Left lung (tissue), 10 donors: Measurements from ENCODE around the gene DGCR8. TPM values are rescaled to one million over a fixed set of nuclear protein-coding genes. Genes with fewer than 3 reads are reported as not detected.

ENCODE experiments used
- ATAC-seq: fragments of 200-7000 bp; cut with Tn5 transposase; one replicate; pipeline ENCODE4 v1.9.1; 2020; ENCODE audit warnings: moderate library complexity
- DNase-seq, 4 donors: peaks; one replicate each; pipeline ENCODE4 v3.0.0-alpha.2; 2013 to 2020
- H3K27ac ChIP-seq, 2 donors: fragments of 200-600 bp; sonication (generic) in 1 of 2; one replicate each; pipeline versions ENCODE4 v1.5.0 to v1.8.0; 2020 to 2021
- H3K27me3 ChIP-seq, 2 donors: fragments of 200-600 bp; sonication (generic) in 1 of 2; one replicate each; pipeline versions ENCODE4 v1.5.0 to v1.8.0; 2020 to 2021
- H3K36me3 ChIP-seq, 2 donors: fragments of 200-600 bp; sonication (generic) in 1 of 2; one replicate each; pipeline versions ENCODE4 v1.5.0 to v1.8.0; 2020 to 2021
- H3K4me1 ChIP-seq, 2 donors: fragments of 200-600 bp; one replicate each; pipeline ENCODE4 v1.8.0; 2021
- H3K4me3 ChIP-seq, 2 donors: fragments of 200-600 bp; sonication (generic) in 1 of 2; one replicate each; pipeline versions ENCODE4 v1.5.0 to v1.8.0; 2020 to 2021; ENCODE audit warnings: mild to moderate bottlenecking in 1 of 2
- H3K9me3 ChIP-seq, 2 donors: fragments of 200-600 bp; sonication (generic) in 1 of 2; one replicate each; pipeline versions ENCODE4 v1.5.0 to v1.8.0; 2020 to 2021
- CTCF ChIP-seq, 2 donors: fragments of 200-600 bp; sonication (generic) in 1 of 2; IDR thresholded peaks; one replicate each; pipeline versions ENCODE4 v1.5.0 to v1.8.0; 2021; ENCODE audit warnings: antibody characterized with exemption in 2 of 2
- intact Hi-C, 2 donors: fragments of 100-400 bp; cut with DNase I; formaldehyde crosslinking; loops; one replicate each; pipeline versions ENCODE4 v1.11.2 to v1.14.2; 2022
- polyA plus RNA-seq, 6 donors: library from polyadenylated mRNA; unstranded; fragments of 120-200 nt; gene quantifications; one replicate each; pipeline ENCODE4 v1.2.1, GENCODE V29; 2013; ENCODE audit not compliant: insufficient read length in 6 of 6
- total RNA-seq, 2 donors: library from RNA; stranded (reverse); fragmentation: NEBNext Ultra II Directional; extraction: Animal tissue kit (Norgen Biotek cat#: 25700); gene quantifications; one replicate each; pipeline ENCODE4 v1.2.1, GENCODE V29; 2021
- donor health status: DM: no; HTN: yes; CAD: no.
- donor health status: DM: no; HTN: no; CAD: no.

The DGCR8 gene
- total and polyA plus RNA-seq, 8 donors, result 28.9 to 63.2 (median 44.5) TPM

DNA sequence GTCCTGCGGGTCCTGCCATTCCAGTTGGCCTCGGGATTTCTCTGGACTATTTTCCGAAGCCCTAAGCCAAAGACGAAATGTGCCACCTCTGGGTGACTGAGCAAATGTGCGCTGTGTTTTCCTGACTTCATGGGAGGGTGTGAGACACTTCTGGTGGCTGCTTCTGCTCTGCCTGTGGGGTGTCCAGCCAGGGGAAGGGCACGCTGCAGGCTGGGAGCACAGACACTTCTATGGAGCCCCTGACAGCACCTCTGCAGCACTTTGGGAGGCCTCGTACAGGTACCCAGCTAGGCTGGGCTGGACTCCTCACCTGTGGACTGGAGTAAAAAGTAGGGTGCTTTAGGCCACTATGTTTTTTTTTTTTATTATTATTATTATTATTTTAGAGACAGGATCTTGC is 41.5 kb upstream of the DGCR8 start:
- ATAC-seq, result no peak
- intact Hi-C loops, result no loop called here
- Histone ChIP-seq H3K27me3 (no peaks in the 10 kb centered on the region), H3K4me3 (no peak overlapping the region), H3K4me1 (no peaks in the 10 kb centered on the region), H3K9me3 (no peaks in the 10 kb centered on the region), H3K36me3 (peaks cover 0 to 86% of the 10 kb centered on the region in 2 donors), H3K27ac (no peak overlapping the region)
- DNase-seq, result no peak
- no peak for TF ChIP-seq CTCF (IDR thresholded peaks at IDR 0.05)

DNA sequence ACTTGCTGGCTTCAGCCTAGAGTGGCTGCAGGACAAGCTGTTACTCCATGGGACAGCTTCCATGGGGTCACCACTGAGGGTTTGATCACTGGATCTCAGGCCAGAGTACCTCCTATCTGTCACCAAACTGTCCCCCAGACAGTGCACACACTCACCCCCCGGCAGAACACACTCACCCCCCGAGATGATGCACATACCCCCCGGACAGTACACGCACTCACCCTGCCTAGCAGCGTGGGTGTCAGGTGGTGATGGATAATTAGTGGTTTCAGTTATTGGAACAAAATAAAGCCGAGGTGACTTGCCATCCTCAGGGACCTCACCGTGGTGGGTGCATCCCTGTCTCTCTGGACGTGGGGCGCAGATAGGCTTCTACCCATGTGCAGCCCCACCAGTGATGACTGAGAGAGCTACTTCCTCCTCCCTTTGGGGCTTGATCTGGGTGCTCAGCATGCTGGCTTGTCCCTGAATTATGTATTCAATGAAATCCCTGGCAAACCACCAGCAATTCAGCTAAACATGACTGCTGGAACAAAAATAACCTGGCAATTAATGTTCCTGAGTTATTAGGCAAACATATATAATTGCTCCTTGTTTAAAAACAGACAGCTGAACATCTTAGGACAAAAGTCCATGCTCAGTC is 40.2 kb upstream of the DGCR8 start:
- intact Hi-C loops, result no loop called here
- no peaks in the 10 kb centered on the region for H3K4me1 ChIP-seq
- DNase-seq, result no peak
- no peaks in the 10 kb centered on the region for H3K27me3 ChIP-seq
- TF ChIP-seq CTCF (IDR thresholded peaks at IDR 0.05), result no peak
- ATAC-seq, result no peak
- no peak overlapping the region for H3K27ac ChIP-seq
- H3K4me3 ChIP-seq, result no peak overlapping the region
- H3K9me3 ChIP-seq, result no peaks in the 10 kb centered on the region
- peaks cover 0 to 90% of the 10 kb centered on the region in 2 donors for H3K36me3 ChIP-seq

DNA sequence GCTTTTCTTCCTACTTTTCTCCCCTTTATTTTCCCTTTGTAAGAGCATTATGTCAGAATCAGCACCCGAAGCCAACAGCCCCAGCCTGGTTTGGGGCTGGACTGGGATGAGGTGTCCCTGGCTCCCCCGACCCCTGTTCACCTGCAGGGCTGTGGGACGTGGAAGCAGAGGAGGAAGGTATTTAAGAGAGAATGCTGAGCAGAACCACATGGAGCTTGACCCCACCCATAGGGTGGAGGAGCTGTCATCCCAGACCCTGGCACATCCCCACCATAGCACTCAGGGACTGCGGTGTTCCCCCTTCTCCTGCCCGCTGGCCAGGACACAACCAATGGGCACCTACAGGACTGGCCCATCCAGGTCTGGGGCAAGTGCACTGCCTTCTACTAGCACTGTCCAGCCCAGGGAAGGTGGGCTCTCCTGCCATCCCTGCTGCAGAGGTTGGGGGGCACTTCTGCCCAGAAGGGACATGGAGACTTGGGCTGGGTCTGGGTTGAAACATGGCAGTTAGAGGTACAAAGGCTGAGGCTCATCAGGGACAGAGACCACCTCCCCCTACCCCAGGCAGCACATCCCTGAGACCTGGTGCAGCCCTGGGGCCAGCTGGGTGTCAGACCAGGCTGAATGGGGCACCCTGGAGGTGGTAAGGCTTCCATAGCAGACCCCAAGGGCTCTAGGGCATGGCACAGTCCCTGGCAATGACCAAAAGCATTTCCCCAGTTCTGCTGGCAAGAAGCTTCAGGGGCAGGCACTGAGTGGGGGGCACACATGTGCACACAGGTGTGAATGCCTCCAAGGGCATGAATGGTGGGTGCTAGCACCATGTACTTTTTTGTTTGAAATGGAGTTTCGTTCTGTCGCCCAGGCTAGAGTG is 39.5 kb upstream of the DGCR8 start:
- Histone ChIP-seq H3K27me3 (no peaks in the 10 kb centered on the region), H3K27ac (no peak overlapping the region), H3K9me3 (no peaks in the 10 kb centered on the region), H3K4me1 (no peaks in the 10 kb centered on the region), H3K36me3 (peaks cover 0 to 93% of the 10 kb centered on the region in 2 donors), H3K4me3 (no peak overlapping the region)
- intact Hi-C loops, result no loop called here
- ATAC-seq (no peak), DNase-seq (no peak)
- no peak for TF ChIP-seq CTCF (IDR thresholded peaks at IDR 0.05)

GRCh38 chr22:20043057-20043996 is 36.7 kb upstream of the DGCR8 start:
- no peaks in the 10 kb centered on the region for H3K27me3 ChIP-seq
- DNase-seq (no peak), ATAC-seq (no peak)
- H3K4me3 ChIP-seq, result no peak overlapping the region
- no peaks in the 10 kb centered on the region for H3K4me1 ChIP-seq
- no peak overlapping the region for H3K27ac ChIP-seq
- H3K36me3 ChIP-seq, result peaks cover 0 to 99% of the 10 kb centered on the region in 2 donors
- peaks cover 0 to 11% of the 10 kb centered on the region in 2 donors for H3K9me3 ChIP-seq
- intact Hi-C loops, result no loop called here
- TF ChIP-seq CTCF (IDR thresholded peaks at IDR 0.05), result no peak
